Measurements from ENCODE around the gene CFTR. TPM values are rescaled to one million over a fixed set of nuclear protein-coding genes. Genes with fewer than 3 reads are reported as not detected.

Gene CFTR
- total RNA-seq, 1 experiment from 2014 or later = not detected

DNA sequence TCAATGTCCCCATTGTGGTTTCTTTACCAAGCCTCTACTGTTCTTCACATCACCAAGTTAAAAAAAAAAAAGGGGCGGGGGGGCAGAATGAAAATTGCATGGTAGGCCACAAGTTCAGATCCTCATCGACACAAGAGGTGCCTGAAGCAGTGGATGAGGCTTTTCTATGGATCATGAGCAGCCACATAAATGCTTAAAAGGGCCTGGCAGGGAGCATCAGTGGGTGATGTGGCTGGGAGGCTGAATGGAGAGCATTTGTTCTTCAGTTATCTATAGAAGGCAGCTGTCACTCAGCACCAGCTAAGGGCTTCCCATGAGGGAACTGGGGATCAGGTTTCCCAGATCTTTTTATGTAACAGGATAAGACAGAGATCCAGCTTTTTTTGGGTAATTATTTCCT, 117.9 kb downstream of the CFTR start:
- no peaks in the 10 kb centered on the region for H3K4me1 ChIP-seq (replicated peaks; ENCODE audit: insufficient read depth)
- no peak overlapping the region for H2AFZ ChIP-seq
- CTCF ChIA-PET = no interaction called here
- H3K9me2 ChIP-seq (ENCODE audit: insufficient read depth) = no peaks in the 10 kb centered on the region
- H3K27ac ChIP-seq = no peak overlapping the region
- H3K27me3 ChIP-seq (ENCODE audit: insufficient read depth, low read depth) = no peaks in the 10 kb centered on the region
- no peak for DNase-seq
- H4K20me1 ChIP-seq (ENCODE audit: insufficient read depth) = no peaks in the 10 kb centered on the region
- H3K4me3 ChIP-seq = no peak overlapping the region
- H3K79me2 ChIP-seq (ENCODE audit: low read depth) = no peaks in the 10 kb centered on the region
- no peak overlapping the region for H3K4me2 ChIP-seq
- intact Hi-C loops (cut with micrococcal nuclease; ENCODE audit: unreplicated experiment) = no loop called here
- BruUV-seq (replicated peaks) = no TSS peak
- no peaks in the 10 kb centered on the region for H3K9me3 ChIP-seq (ENCODE audit: insufficient read depth, low read depth)
- POLR2A ChIA-PET (ENCODE audit: unreplicated experiment) = no interaction called here
- no peaks in the 10 kb centered on the region for H3F3A ChIP-seq (ENCODE audit: insufficient read depth, low read depth)
- no peak for TF ChIP-seq EZH2 (IDR thresholded peaks at IDR 0.05; ENCODE audit: low read depth)
- H3K36me3 ChIP-seq (ENCODE audit: low read depth) = no peaks in the 10 kb centered on the region

GRCh38 chr7:117600911-117601310, 121.1 kb downstream of the CFTR start:
- H3K27me3 ChIP-seq (ENCODE audit: insufficient read depth, low read depth) = no peaks in the 10 kb centered on the region
- H3K4me1 ChIP-seq (replicated peaks; ENCODE audit: insufficient read depth) = no peaks in the 10 kb centered on the region
- no peak overlapping the region for H2AFZ ChIP-seq
- BruUV-seq (replicated peaks) = no TSS peak
- CTCF ChIA-PET = no interaction called here
- no peaks in the 10 kb centered on the region for H3K9me3 ChIP-seq (ENCODE audit: insufficient read depth, low read depth)
- POLR2A ChIA-PET (ENCODE audit: unreplicated experiment) = interaction anchor here (1.1 kb wide), 1 partner anchor 13 kb away, joined by 4 read pairs; no protein-coding TSS in a partner anchor
- no peaks in the 10 kb centered on the region for H3K36me3 ChIP-seq (ENCODE audit: low read depth)
- no peak overlapping the region for H3K4me2 ChIP-seq
- no peaks in the 10 kb centered on the region for H3K79me2 ChIP-seq (ENCODE audit: low read depth)
- no peaks in the 10 kb centered on the region for H4K20me1 ChIP-seq (ENCODE audit: insufficient read depth)
- intact Hi-C loops (cut with micrococcal nuclease; ENCODE audit: unreplicated experiment) = no loop called here
- H3K27ac ChIP-seq = no peak overlapping the region
- TF ChIP-seq, protein P1, sequence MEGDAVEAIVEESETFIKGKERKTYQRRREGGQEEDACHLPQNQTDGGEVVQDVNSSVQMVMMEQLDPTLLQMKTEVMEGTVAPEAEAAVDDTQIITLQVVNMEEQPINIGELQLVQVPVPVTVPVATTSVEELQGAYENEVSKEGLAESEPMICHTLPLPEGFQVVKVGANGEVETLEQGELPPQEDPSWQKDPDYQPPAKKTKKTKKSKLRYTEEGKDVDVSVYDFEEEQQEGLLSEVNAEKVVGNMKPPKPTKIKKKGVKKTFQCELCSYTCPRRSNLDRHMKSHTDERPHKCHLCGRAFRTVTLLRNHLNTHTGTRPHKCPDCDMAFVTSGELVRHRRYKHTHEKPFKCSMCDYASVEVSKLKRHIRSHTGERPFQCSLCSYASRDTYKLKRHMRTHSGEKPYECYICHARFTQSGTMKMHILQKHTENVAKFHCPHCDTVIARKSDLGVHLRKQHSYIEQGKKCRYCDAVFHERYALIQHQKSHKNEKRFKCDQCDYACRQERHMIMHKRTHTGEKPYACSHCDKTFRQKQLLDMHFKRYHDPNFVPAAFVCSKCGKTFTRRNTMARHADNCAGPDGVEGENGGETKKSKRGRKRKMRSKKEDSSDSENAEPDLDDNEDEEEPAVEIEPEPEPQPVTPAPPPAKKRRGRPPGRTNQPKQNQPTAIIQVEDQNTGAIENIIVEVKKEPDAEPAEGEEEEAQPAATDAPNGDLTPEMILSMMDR (conservative IDR thresholded peaks at IDR 0.05) = no peak
- no peak for TF ChIP-seq EZH2 (IDR thresholded peaks at IDR 0.05; ENCODE audit: low read depth)
- H3K4me3 ChIP-seq = no peak overlapping the region
- peak in 1 of 2 experiments; percentile 37 for DNase-seq
- H3K9me2 ChIP-seq (ENCODE audit: insufficient read depth) = no peaks in the 10 kb centered on the region
- no peaks in the 10 kb centered on the region for H3F3A ChIP-seq (ENCODE audit: insufficient read depth, low read depth)

GRCh38 chr7:117603627-117604026, 123.8 kb downstream of the CFTR start:
- Histone ChIP-seq H3K27ac (no peak overlapping the region), H3K9me2 (ENCODE audit: insufficient read depth) (no peaks in the 10 kb centered on the region), H3K4me2 (no peak overlapping the region), H3K4me1 (replicated peaks; ENCODE audit: insufficient read depth) (no peaks in the 10 kb centered on the region), H3K27me3 (ENCODE audit: insufficient read depth, low read depth) (no peaks in the 10 kb centered on the region), H4K20me1 (ENCODE audit: insufficient read depth) (no peaks in the 10 kb centered on the region), H3K36me3 (ENCODE audit: low read depth) (no peaks in the 10 kb centered on the region), H3F3A (ENCODE audit: insufficient read depth, low read depth) (no peaks in the 10 kb centered on the region), H3K79me2 (ENCODE audit: low read depth) (no peaks in the 10 kb centered on the region), H2AFZ (no peak overlapping the region), H3K9me3 (ENCODE audit: insufficient read depth, low read depth) (no peaks in the 10 kb centered on the region), H3K4me3 (no peak overlapping the region)
- CTCF ChIA-PET = no interaction called here
- TF ChIP-seq, protein P1 (conservative IDR thresholded peaks at IDR 0.05) = no peak
- TF ChIP-seq EZH2 (IDR thresholded peaks at IDR 0.05; ENCODE audit: low read depth) = no peak
- POLR2A ChIA-PET (ENCODE audit: unreplicated experiment) = no interaction called here
- no peak for DNase-seq
- no TSS peak for BruUV-seq (replicated peaks)
- intact Hi-C loops (cut with micrococcal nuclease; ENCODE audit: unreplicated experiment) = no loop called here

DNA sequence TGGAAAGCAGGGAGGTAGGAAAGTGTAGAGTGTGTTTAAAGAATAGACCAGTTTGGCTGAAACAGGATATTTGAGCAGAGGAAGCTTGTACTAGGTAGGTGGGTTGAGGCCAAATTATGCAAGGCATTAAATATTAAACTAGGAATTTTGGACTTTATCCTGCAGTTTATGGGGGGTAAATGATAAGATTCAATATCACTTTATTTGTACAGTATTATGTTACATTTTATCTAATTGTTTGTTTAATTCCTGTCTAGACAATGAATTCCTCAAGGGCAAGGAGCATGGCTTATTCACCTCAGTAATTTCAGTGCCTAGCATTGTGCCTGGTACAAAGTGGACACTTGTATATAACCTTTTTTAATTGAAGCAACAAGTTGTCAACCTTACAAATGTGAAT, 125.9 kb downstream of the CFTR start:
- no peak overlapping the region for H3K27ac ChIP-seq
- POLR2A ChIA-PET (ENCODE audit: unreplicated experiment) = no interaction called here
- no peaks in the 10 kb centered on the region for H3K9me3 ChIP-seq (ENCODE audit: insufficient read depth, low read depth)
- no peak for DNase-seq
- no peak overlapping the region for H2AFZ ChIP-seq
- BruUV-seq (replicated peaks) = no TSS peak
- no peaks in the 10 kb centered on the region for H3K79me2 ChIP-seq (ENCODE audit: low read depth)
- H3K27me3 ChIP-seq (ENCODE audit: insufficient read depth, low read depth) = no peaks in the 10 kb centered on the region
- no peak overlapping the region for H3K4me3 ChIP-seq
- TF ChIP-seq, protein P1 (conservative IDR thresholded peaks at IDR 0.05) = no peak
- TF ChIP-seq EZH2 (IDR thresholded peaks at IDR 0.05; ENCODE audit: low read depth) = no peak
- CTCF ChIA-PET = no interaction called here
- no peaks in the 10 kb centered on the region; the same call in 1 of the 2 replicates for H3K9me2 ChIP-seq (ENCODE audit: insufficient read depth)
- no peaks in the 10 kb centered on the region for H3F3A ChIP-seq (ENCODE audit: insufficient read depth, low read depth)
- intact Hi-C loops (cut with micrococcal nuclease; ENCODE audit: unreplicated experiment) = loop anchor here (1.0 kb wide), 1 partner anchor 35 kb away; no protein-coding TSS in a partner anchor
- H3K4me1 ChIP-seq (replicated peaks; ENCODE audit: insufficient read depth) = no peaks in the 10 kb centered on the region
- H3K36me3 ChIP-seq (ENCODE audit: low read depth) = no peaks in the 10 kb centered on the region
- H4K20me1 ChIP-seq (ENCODE audit: insufficient read depth) = no peaks in the 10 kb centered on the region
- H3K4me2 ChIP-seq = no peak overlapping the region

All from PC-9 (cell line).